Neural cell (in vitro differentiated cells): ENCODE results near the gene SDR42E1. TPM values are rescaled to one million over a fixed set of nuclear protein-coding genes. Genes with fewer than 3 reads are reported as not detected.

Source experiments
- H2AFZ ChIP-seq: fragments of 200-600, 300-800 bp; sonication (generic), shearing (Covaris generic); 2 replicates; pipeline ENCODE4 v1.6.0; 2014; ENCODE audit warnings: low read depth, mild to moderate bottlenecking, antibody characterized with exemption, low read length, moderate library complexity
- H3F3A ChIP-seq: fragments of 200-600 bp; shearing (Covaris generic); 2 replicates; pipeline ENCODE4 v1.6.1; 2016; ENCODE audit warnings: mild to moderate bottlenecking, moderate library complexity, mixed read lengths, antibody characterized with exemption, low read length; ENCODE audit not compliant: insufficient read depth, poor library complexity, severe bottlenecking
- H3K27ac ChIP-seq: fragments of 200-600, 300-800 bp; sonication (generic), shearing (Covaris generic); 2 replicates; pipeline ENCODE4 v1.5.1; 2014; ENCODE audit warnings: mild to moderate bottlenecking, low read length, moderate library complexity
- H3K27me3 ChIP-seq: fragments of 300-800, 200-600 bp; sonication (generic), shearing (Covaris generic); 2 replicates; pipeline ENCODE4 v1.6.0; 2014; ENCODE audit warnings: mild to moderate bottlenecking, low read depth, low read length, moderate library complexity; ENCODE audit not compliant: insufficient read depth
- H3K36me3 ChIP-seq: fragments of 300-800, 200-600 bp; sonication (generic), shearing (Covaris generic); 2 replicates; pipeline ENCODE4 v1.5.1; 2014; ENCODE audit warnings: mild to moderate bottlenecking, antibody characterized with exemption, low read length, moderate library complexity; ENCODE audit not compliant: insufficient read depth
- H3K4me2 ChIP-seq: fragments of 300-800, 200-600 bp; sonication (generic), shearing (Covaris generic); 2 replicates; pipeline ENCODE4 v1.6.0; 2014; ENCODE audit warnings: mild to moderate bottlenecking, low read length
- H3K4me3 ChIP-seq: fragments of 300-800, 200-600 bp; sonication (generic), shearing (Covaris generic); 2 replicates; pipeline ENCODE4 v1.5.1; 2014; ENCODE audit warnings: mild to moderate bottlenecking, low read length, moderate library complexity
- H3K79me2 ChIP-seq: fragments of 200-600 bp; shearing (Covaris generic); replicated peaks from 2 replicates; pipeline ENCODE4 v1.6.0; 2014; ENCODE audit warnings: mild to moderate bottlenecking, low read length, moderate library complexity; ENCODE audit not compliant: insufficient read depth
- H3K9ac ChIP-seq: fragments of 300-800, 200-600 bp; sonication (generic), shearing (Covaris generic); 2 replicates; pipeline ENCODE4 v1.6.1; 2016; ENCODE audit warnings: mild to moderate bottlenecking, low read length, mixed read lengths
- H3K9me2 ChIP-seq: fragments of 200-600 bp; shearing (Covaris generic); 2 replicates; pipeline ENCODE4 v1.6.1; 2016; ENCODE audit warnings: mild to moderate bottlenecking, low read length, mixed read lengths; ENCODE audit not compliant: insufficient read depth
- H3K9me3 ChIP-seq: fragments of 200-600, 300-800 bp; sonication (generic), shearing (Covaris generic); 2 replicates; pipeline ENCODE4 v1.6.1; 2016; ENCODE audit warnings: mild to moderate bottlenecking, mixed run types, low read length, moderate library complexity, mixed read lengths
- H4K20me1 ChIP-seq: fragments of 200-600 bp; shearing (Covaris generic); 2 replicates; pipeline ENCODE4 v1.6.1; 2016; ENCODE audit warnings: mild to moderate bottlenecking, mixed run types; ENCODE audit not compliant: insufficient read depth
- CTCF ChIP-seq: fragments of 450-650 bp; IDR thresholded peaks from 2 replicates; pipeline ENCODE4 v1.5.1; 2014; ENCODE audit warnings: antibody characterized with exemption, mild to moderate bottlenecking, moderate library complexity; ENCODE audit not compliant: poor library complexity, severe bottlenecking
- EP300 ChIP-seq: fragments of 450-650 bp; conservative IDR thresholded peaks from 2 replicates; pipeline ENCODE4 v1.6.1; 2014; ENCODE audit warnings: antibody characterized with exemption, mild to moderate bottlenecking, moderate library complexity; ENCODE audit not compliant: poor library complexity, severe bottlenecking
- EZH2 ChIP-seq: fragments of 200-600, 300-800 bp; shearing (Covaris generic), sonication (generic); IDR thresholded peaks from 2 replicates; pipeline ENCODE4 v1.6.1; 2014; ENCODE audit warnings: antibody characterized with exemption, low read length, borderline replicate concordance, mild to moderate bottlenecking; ENCODE audit not compliant: insufficient read depth, poor library complexity, severe bottlenecking
- MXI1 ChIP-seq: fragments of 450-650 bp; conservative IDR thresholded peaks from 2 replicates; pipeline ENCODE4 v1.6.1; 2014; ENCODE audit warnings: antibody characterized with exemption, mild to moderate bottlenecking; ENCODE audit not compliant: poor library complexity, severe bottlenecking
- POLR2AphosphoS5 ChIP-seq: IDR thresholded peaks from 2 replicates; pipeline ENCODE4 v1.6.1; 2012
- RAD21 ChIP-seq: fragments of 450-650 bp; conservative IDR thresholded peaks from 2 replicates; pipeline ENCODE4 v1.6.1; 2014; ENCODE audit warnings: antibody characterized with exemption, mild to moderate bottlenecking, moderate library complexity
- REST ChIP-seq: IDR thresholded peaks from 2 replicates; pipeline ENCODE4 v1.6.1; 2012; ENCODE audit warnings: borderline replicate concordance
- SMC3 ChIP-seq: fragments of 450-650 bp; conservative IDR thresholded peaks from 2 replicates; pipeline ENCODE4 v1.6.1; 2014; ENCODE audit warnings: antibody characterized with exemption, mild to moderate bottlenecking, moderate library complexity; ENCODE audit not compliant: poor library complexity
- TAF1 ChIP-seq: IDR thresholded peaks from 2 replicates; pipeline ENCODE4 v1.6.1; 2012; ENCODE audit warnings: low read depth
- polyA plus RNA-seq: library from polyadenylated mRNA; depleted of rRNA; stranded (reverse); fragments of >200 nt; gene quantifications from 2 replicates; pipeline ENCODE4 v1.2.3, GENCODE V29; 2014

Gene SDR42E1
- polyA plus RNA-seq, 1 donor from 2014 or later: 0.02 TPM

- Histone ChIP-seq H3K9me2 (no peaks in the 10 kb centered on the region), H2AFZ (no peak overlapping the region), H3F3A (no peaks in the 10 kb centered on the region), H4K20me1 (no peaks in the 10 kb centered on the region), H3K36me3 (no peaks in the 10 kb centered on the region), H3K27me3 (no peaks in the 10 kb centered on the region), H3K4me2 (no peak overlapping the region), H3K9me3 (no peaks in the 10 kb centered on the region), H3K27ac (no peak overlapping the region), H3K4me3 (no peak overlapping the region), H3K79me2 (no peaks in the 10 kb centered on the region), H3K9ac (no peak overlapping the region)
- TF ChIP-seq MXI1 (no peak), EZH2 (no peak), SMC3 (no peak), CTCF (no peak), EP300 (no peak), TAF1 (no peak), REST (no peak), POLR2AphosphoS5 (no peak), RAD21 (no peak)
Measured at GRCh38 chr16:82042144-82042543, 30.9 kb upstream of the SDR42E1 start.

- Histone ChIP-seq H3F3A (no peaks in the 10 kb centered on the region), H3K79me2 (no peaks in the 10 kb centered on the region), H3K9ac (no peak overlapping the region), H3K27me3 (no peaks in the 10 kb centered on the region), H4K20me1 (no peaks in the 10 kb centered on the region), H3K9me3 (no peaks in the 10 kb centered on the region), H3K4me3 (no peak overlapping the region), H3K4me2 (no peak overlapping the region), H3K27ac (no peak overlapping the region), H3K9me2 (no peaks in the 10 kb centered on the region), H2AFZ (no peak overlapping the region), H3K36me3 (no peaks in the 10 kb centered on the region)
- TF ChIP-seq MXI1 (no peak), REST (no peak), SMC3 (no peak), POLR2AphosphoS5 (no peak), EZH2 (no peak), EP300 (no peak), CTCF (no peak)
Measured at GRCh38 chr16:82041542-82041941, 30.3 kb upstream of the SDR42E1 start.
